Amniotic epithelial cell (primary cell): ENCODE data around the gene NDEL1.

ENCODE experiments used
- DNase-seq: peaks from one replicate; pipeline ENCODE4 v3.0.0-alpha.2; 2010; ENCODE audit warnings: low read depth

Gene NDEL1

GRCh38 chr17:8458128-8458527 lies 22.4 kb downstream of the NDEL1 start:
- DNase-seq: no peak

GRCh38 chr17:8459107-8459506 lies 23.4 kb downstream of the NDEL1 start:
- DNase-seq: no peak

GRCh38 chr17:8459831-8460230 lies 24.1 kb downstream of the NDEL1 start:
- no peak for DNase-seq

- DNase-seq: no peak
These were observed 26.9 kb downstream of the NDEL1 start for GRCh38 chr17:8462564-8462963.

GRCh38 chr17:8463099-8463498 lies 27.4 kb downstream of the NDEL1 start:
- DNase-seq: peak; percentile 81

GRCh38 chr17:8464941-8465340 lies 29.3 kb downstream of the NDEL1 start:
- no peak for DNase-seq

- DNase-seq: peak; percentile 21
These were observed 29.7 kb downstream of the NDEL1 start for GRCh38 chr17:8465356-8465755.

- DNase-seq: no peak
These were observed 30.1 kb downstream of the NDEL1 start for GRCh38 chr17:8465759-8466158.

GRCh38 chr17:8466456-8466855 lies 30.8 kb downstream of the NDEL1 start:
- peak; percentile 51 for DNase-seq

GRCh38 chr17:8466873-8467272 lies 31.2 kb downstream of the NDEL1 start:
- DNase-seq: no peak

- DNase-seq: no peak
These were observed 31.8 kb downstream of the NDEL1 start for GRCh38 chr17:8467527-8467926.

GRCh38 chr17:8468127-8468526 lies 32.4 kb downstream of the NDEL1 start:
- DNase-seq: no peak

GRCh38 chr17:8468980-8469379 lies 33.3 kb downstream of the NDEL1 start:
- no peak for DNase-seq

GRCh38 chr17:8469964-8470363 lies 34.3 kb downstream of the NDEL1 start:
- no peak for DNase-seq

- no peak for DNase-seq
These were observed 34.9 kb downstream of the NDEL1 start for GRCh38 chr17:8470447-8471047.

- no peak for DNase-seq
These were observed 37.0 kb downstream of the NDEL1 start for GRCh38 chr17:8472663-8473062.

- no peak for DNase-seq
These were observed 37.9 kb downstream of the NDEL1 start for GRCh38 chr17:8473451-8474192.

- no peak for DNase-seq
These were observed 39.1 kb downstream of the NDEL1 start for GRCh38 chr17:8474826-8475225.

GRCh38 chr17:8475227-8475626 lies 39.5 kb downstream of the NDEL1 start:
- DNase-seq: no peak

GRCh38 chr17:8475781-8476180 lies 40.1 kb downstream of the NDEL1 start:
- DNase-seq: no peak

- no peak for DNase-seq
These were observed 41.1 kb downstream of the NDEL1 start for GRCh38 chr17:8476741-8477140.

GRCh38 chr17:8477171-8477570 lies 41.5 kb downstream of the NDEL1 start:
- no peak for DNase-seq

- DNase-seq: no peak
These were observed 42.2 kb downstream of the NDEL1 start for GRCh38 chr17:8477715-8478441.
